Measurements from ENCODE around the gene FIGNL2. TPM values are rescaled to one million over a fixed set of nuclear protein-coding genes. Genes with fewer than 3 reads are reported as not detected.

The FIGNL2 gene
- total RNA-seq, 2 donors from 2014 or later = 10.5 to 17.7 TPM

GRCh38 chr12:51873251-51873994, 24.9 kb upstream of the FIGNL2 start:
- Mint-ChIP-seq H3K27me3 (ENCODE audit: insufficient read depth) (peaks cover 42% of the 10 kb centered on the region), H3K9me3 (no peaks in the 10 kb centered on the region), H3K4me1 (peaks cover 8% of the 10 kb centered on the region), H3K4me3 (no peak overlapping the region), H3K27ac (no peak overlapping the region), H3K36me3 (ENCODE audit: low read depth) (no peaks in the 10 kb centered on the region)
- Histone ChIP-seq H3K9ac (ENCODE audit: extremely low read depth, low read length, poor library complexity, severe bottlenecking) (no peak overlapping the region), H3K27me3 (ENCODE audit: control insufficient read depth, insufficient read depth, low read length, poor library complexity, severe bottlenecking) (peaks cover 33% of the 10 kb centered on the region), H3K36me3 (ENCODE audit: control insufficient read depth, insufficient read depth, low read length) (no peaks in the 10 kb centered on the region), H3K9me3 (ENCODE audit: control insufficient read depth, low read length) (no peaks in the 10 kb centered on the region), H3K27ac (ENCODE audit: low read depth, low read length) (no peak overlapping the region), H3K4me3 (ENCODE audit: low read length) (no peak overlapping the region), H3K4me1 (ENCODE audit: control insufficient read depth, insufficient read depth, low read length) (peaks cover 6% of the 10 kb centered on the region)
- no peak for DNase-seq
- 88 to 100% methylated on average over 2 to 8 of the region's 8 CpGs for WGBS, 2 experiments (ENCODE audit: insufficient coverage in 1 of 2, insufficient read length in 1 of 2)
- TF ChIP-seq CTCF (conservative IDR thresholded peaks at IDR 0.05) = no peak

GRCh38 chr12:51872689-51872981, 24.1 kb upstream of the FIGNL2 start:
- no peaks in the 10 kb centered on the region for H3K36me3 Mint-ChIP-seq (ENCODE audit: low read depth)
- H3K36me3 ChIP-seq (ENCODE audit: control insufficient read depth, insufficient read depth, low read length) = no peaks in the 10 kb centered on the region
- H3K9me3 ChIP-seq (ENCODE audit: control insufficient read depth, low read length) = no peaks in the 10 kb centered on the region
- H3K9me3 Mint-ChIP-seq = no peaks in the 10 kb centered on the region
- H3K4me3 Mint-ChIP-seq = no peak overlapping the region
- no peak for DNase-seq
- WGBS, 2 experiments (ENCODE audit: insufficient coverage in 1 of 2, insufficient read length in 1 of 2) = 97% methylated on average over 3 of the region's 3 CpGs; no CpG with 5 or more reads in 1 of the 2 experiments
- H3K27me3 Mint-ChIP-seq (ENCODE audit: insufficient read depth) = peaks cover 50% of the 10 kb centered on the region
- no peak overlapping the region for H3K4me3 ChIP-seq (ENCODE audit: low read length)
- no peak overlapping the region for H3K27ac ChIP-seq (ENCODE audit: low read depth, low read length)
- no peak overlapping the region for H3K27ac Mint-ChIP-seq
- no peak for TF ChIP-seq CTCF (conservative IDR thresholded peaks at IDR 0.05)
- no peak overlapping the region for H3K9ac ChIP-seq (ENCODE audit: extremely low read depth, low read length, poor library complexity, severe bottlenecking)
- H3K27me3 ChIP-seq (ENCODE audit: control insufficient read depth, insufficient read depth, low read length, poor library complexity, severe bottlenecking) = peaks cover 41% of the 10 kb centered on the region
- H3K4me1 ChIP-seq (ENCODE audit: control insufficient read depth, insufficient read depth, low read length) = peaks cover 6% of the 10 kb centered on the region
- H3K4me1 Mint-ChIP-seq = peaks cover 8% of the 10 kb centered on the region

- Histone ChIP-seq H3K9me3 (ENCODE audit: control insufficient read depth, low read length) (no peaks in the 10 kb centered on the region), H3K4me1 (ENCODE audit: control insufficient read depth, insufficient read depth, low read length) (peaks cover 6% of the 10 kb centered on the region), H3K9ac (ENCODE audit: extremely low read depth, low read length, poor library complexity, severe bottlenecking) (no peak overlapping the region), H3K27ac (ENCODE audit: low read depth, low read length) (no peak overlapping the region), H3K4me3 (ENCODE audit: low read length) (no peak overlapping the region), H3K27me3 (ENCODE audit: control insufficient read depth, insufficient read depth, low read length, poor library complexity, severe bottlenecking) (peaks cover 44% of the 10 kb centered on the region), H3K36me3 (ENCODE audit: control insufficient read depth, insufficient read depth, low read length) (no peaks in the 10 kb centered on the region)
- Mint-ChIP-seq H3K27ac (no peak overlapping the region), H3K4me1 (peaks cover 8% of the 10 kb centered on the region), H3K36me3 (ENCODE audit: low read depth) (no peaks in the 10 kb centered on the region), H3K4me3 (no peak overlapping the region), H3K27me3 (ENCODE audit: insufficient read depth) (peaks cover 56% of the 10 kb centered on the region), H3K9me3 (no peaks in the 10 kb centered on the region)
- TF ChIP-seq CTCF (conservative IDR thresholded peaks at IDR 0.05) = no peak
- 84 to 85% methylated on average over 6 to 17 of the region's 17 CpGs for WGBS, 2 experiments (ENCODE audit: insufficient coverage in 1 of 2, insufficient read length in 1 of 2)
- DNase-seq = no peak
These were observed 23.6 kb upstream of the FIGNL2 start for GRCh38 chr12:51871918-51872688.

All from endodermal cell (in vitro differentiated cells).